OCI-LY7 (cell line): Measurements from ENCODE around the gene TM9SF3.

Source experiments
- EZH2phosphoT487 ChIP-seq: fragments of 200-600 bp; sonication (generic); IDR thresholded peaks from 2 replicates; pipeline ENCODE4 v1.6.1; 2018; ENCODE audit warnings: low read depth, borderline replicate concordance, mild to moderate bottlenecking, mixed run types, antibody characterized with exemption, low read length, moderate library complexity, mixed read lengths
- TF ChIP-seq, protein P1 (sequence below): fragments of 200-600 bp; sonication (generic); conservative IDR thresholded peaks from 2 replicates; pipeline ENCODE4 v1.5.1; 2014; ENCODE audit warnings: mild to moderate bottlenecking, antibody characterized with exemption, low read length, moderate library complexity, mixed read lengths

DNA sequence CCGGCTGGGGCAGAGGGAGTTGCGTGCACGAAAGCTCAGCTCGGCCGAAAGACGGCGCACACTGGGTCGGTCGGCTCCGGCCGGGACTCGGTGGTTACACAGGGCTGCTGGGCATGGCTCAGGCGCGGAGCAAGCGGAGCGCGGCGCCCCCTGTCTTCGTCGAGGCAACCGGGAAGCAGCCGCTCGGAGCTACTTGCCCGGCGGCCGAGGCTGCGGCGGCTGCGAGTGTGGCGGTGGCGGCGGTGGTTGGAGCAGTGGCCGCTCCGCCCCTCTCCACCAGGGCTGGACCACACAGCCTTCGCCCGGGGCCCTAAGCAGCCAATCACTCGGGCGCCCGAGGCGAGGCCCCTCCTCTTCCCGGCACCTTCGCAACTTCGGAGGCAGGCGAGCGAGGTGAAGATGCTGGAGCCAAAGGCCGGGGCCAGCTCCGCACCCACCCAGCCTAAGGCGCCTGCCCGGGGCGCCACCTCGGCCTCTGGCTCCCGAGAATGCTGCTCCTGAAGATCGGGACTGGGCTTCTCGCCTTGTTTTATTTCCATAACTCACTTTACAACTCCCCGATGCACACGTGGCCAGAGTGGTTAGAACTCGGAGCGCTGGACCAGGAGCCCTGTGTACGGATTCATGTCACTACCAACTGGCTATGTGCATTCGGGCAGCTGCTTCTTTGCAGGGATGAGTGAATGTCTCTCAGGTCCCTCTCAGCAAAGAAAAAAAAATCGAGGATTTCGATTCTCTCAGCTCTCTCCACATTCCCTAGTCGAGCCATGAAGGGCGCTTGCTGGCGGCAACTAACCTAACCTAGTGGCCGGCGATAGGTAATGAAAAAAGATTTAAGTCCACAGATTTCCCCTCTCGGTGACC lies 72.9 kb downstream of the TM9SF3 start, which contains the start of gene TLL2:
- TF ChIP-seq, protein P1, sequence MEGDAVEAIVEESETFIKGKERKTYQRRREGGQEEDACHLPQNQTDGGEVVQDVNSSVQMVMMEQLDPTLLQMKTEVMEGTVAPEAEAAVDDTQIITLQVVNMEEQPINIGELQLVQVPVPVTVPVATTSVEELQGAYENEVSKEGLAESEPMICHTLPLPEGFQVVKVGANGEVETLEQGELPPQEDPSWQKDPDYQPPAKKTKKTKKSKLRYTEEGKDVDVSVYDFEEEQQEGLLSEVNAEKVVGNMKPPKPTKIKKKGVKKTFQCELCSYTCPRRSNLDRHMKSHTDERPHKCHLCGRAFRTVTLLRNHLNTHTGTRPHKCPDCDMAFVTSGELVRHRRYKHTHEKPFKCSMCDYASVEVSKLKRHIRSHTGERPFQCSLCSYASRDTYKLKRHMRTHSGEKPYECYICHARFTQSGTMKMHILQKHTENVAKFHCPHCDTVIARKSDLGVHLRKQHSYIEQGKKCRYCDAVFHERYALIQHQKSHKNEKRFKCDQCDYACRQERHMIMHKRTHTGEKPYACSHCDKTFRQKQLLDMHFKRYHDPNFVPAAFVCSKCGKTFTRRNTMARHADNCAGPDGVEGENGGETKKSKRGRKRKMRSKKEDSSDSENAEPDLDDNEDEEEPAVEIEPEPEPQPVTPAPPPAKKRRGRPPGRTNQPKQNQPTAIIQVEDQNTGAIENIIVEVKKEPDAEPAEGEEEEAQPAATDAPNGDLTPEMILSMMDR = peak; percentile 68
- TF ChIP-seq EZH2phosphoT487 = no peak
